HG03521 (cell line): ENCODE results near the gene AMELY.
"Not testable (repeated sequence)": the region's sequence is repeated elsewhere in the genome, so short reads cannot be mapped to it uniquely, and the experiment has no call there.

ENCODE experiments used
- ATAC-seq: cut with Tn5 transposase; IDR thresholded peaks from one replicate; pipeline ENCODE4 v1.9.1; 2021; ENCODE audit warnings: mild to moderate bottlenecking, moderate library complexity; ENCODE audit not compliant: unreplicated experiment

AMELY gene, protein sequence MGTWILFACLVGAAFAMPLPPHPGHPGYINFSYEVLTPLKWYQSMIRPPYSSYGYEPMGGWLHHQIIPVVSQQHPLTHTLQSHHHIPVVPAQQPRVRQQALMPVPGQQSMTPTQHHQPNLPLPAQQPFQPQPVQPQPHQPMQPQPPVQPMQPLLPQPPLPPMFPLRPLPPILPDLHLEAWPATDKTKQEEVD

GRCh38 chrY:6911253-6911881 lies at the start of gene AMELY:
Gene AMELY, minus strand, starts transcription at chrY:6911752. Its CDS starts 39,144 bp downstream, at chrY:6872608.
- no peak for ATAC-seq

GRCh38 chrY:6949947-6950346 lies 38.4 kb upstream of the AMELY start:
- no peak for ATAC-seq

GRCh38 chrY:6948378-6948777 lies 36.8 kb upstream of the AMELY start:
- ATAC-seq: no peak

GRCh38 chrY:6947695-6948094 lies 36.1 kb upstream of the AMELY start:
- ATAC-seq: no peak

DNA sequence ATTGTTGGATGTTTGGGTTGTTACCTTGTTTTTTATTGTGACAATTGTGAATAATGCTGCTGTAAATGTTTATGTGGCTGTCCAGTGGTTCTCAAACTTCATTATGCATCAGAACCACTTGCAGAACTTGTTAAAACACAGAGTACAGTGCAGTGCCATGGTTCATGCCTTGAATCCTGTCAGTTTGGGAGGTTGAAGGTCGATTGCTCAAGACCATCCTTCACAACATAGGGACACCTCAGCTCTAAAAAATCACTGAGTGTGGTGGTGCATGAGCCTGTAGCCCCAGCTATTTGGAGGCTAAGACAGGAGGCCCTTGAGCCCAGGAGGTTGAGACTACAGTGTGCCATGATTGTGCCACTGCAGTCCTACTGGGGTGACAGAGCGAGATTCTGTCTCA lies 23.9 kb upstream of the AMELY start:
- no peak for ATAC-seq

DNA sequence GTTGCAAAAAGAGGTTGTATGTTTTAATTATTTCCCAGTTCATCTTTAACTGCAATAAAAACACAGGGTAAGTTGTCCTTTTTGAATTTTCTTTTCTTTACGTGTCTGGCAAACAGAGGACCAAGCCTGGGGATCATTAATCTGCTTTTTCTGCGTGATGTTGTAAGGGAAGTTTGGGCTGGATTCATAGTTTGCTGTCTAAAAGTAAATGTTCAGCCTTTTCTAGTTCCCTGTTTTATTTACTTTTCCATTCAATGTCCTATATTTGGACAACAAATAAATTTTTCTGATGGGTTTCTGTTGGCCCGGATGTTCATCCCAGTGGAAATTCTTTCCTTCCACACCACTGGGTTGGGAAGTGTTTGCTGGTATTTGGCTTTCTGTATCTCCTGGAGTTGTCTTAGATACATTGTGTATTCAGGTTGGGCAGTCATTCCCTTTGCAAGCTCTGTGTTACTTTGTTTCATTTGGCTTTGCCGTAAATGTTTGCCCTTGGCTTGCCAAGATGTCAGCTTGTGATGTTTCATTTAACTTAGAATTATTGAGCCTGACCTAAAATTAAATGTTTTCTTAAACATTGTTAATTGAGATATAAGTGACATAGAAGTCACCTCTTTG lies 20.3 kb upstream of the AMELY start:
- no peak for ATAC-seq

GRCh38 chrY:6929237-6929636 lies 17.7 kb upstream of the AMELY start:
- no peak for ATAC-seq

GRCh38 chrY:6928265-6928664 lies 16.7 kb upstream of the AMELY start:
- no peak for ATAC-seq

- ATAC-seq: no peak
Observed at GRCh38 chrY:6921061-6921460, 9.5 kb upstream of the AMELY start.

GRCh38 chrY:6913362-6913761 lies 1.8 kb upstream of the AMELY start:
- no peak for ATAC-seq

GRCh38 chrY:6910372-6911252 lies 940 bp downstream of the AMELY start, which contains the start of gene TBL1Y:
Gene TBL1Y, plus strand, starts transcription at chrY:6910697. Its CDS starts 114,388 bp downstream, at chrY:7025085.
- no peak for ATAC-seq

DNA sequence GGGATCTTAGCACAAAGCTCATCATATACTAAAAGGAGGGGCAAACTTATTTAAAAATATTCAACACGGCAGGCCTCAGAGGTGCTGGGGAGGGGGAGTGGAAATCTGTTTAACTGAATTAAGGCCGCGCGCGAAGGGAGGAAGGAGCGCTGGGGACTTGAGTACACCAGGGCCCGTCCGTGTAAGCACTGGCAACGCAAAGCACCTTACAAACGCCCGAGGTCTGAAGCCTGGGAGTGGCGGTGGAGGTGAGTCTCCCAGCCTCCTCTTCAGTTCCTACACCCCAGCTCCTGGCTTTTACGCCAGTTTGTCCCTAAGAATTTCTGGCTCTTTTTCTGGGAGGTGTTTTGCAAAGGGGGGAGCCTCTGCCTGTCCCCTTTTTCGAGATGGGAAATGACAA lies 1.7 kb downstream of the AMELY start:
- no peak for ATAC-seq

- ATAC-seq: no peak
Observed at GRCh38 chrY:6909118-6909521, 2.4 kb downstream of the AMELY start.

- not testable (repeated sequence) for ATAC-seq
Observed at GRCh38 chrY:6908021-6908420, 3.5 kb downstream of the AMELY start.

- no peak for ATAC-seq
Observed at GRCh38 chrY:6907591-6907990, 4.0 kb downstream of the AMELY start.

GRCh38 chrY:6902116-6902515 lies 9.4 kb downstream of the AMELY start:
- not testable (repeated sequence) for ATAC-seq

- ATAC-seq: no peak
Observed at GRCh38 chrY:6895236-6895635, 16.3 kb downstream of the AMELY start.

DNA sequence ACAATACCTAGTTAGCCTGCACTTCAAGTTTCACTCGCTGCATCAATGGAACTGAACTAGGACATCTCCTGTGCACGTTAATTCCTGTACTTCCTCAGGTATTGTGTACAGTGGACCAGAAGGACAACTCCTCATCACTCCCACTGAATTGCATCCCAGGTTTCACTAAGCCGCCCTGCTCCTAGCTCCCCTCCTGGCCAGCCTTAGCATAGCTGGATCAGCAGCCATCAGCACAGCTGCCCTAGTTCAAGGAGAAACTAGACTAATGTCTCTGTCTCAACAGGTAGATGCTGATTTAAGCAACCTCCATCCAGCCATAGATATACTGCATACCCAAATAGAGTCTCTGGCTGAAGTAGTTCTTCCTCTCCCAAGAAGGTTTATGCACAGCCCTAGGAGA lies 17.1 kb downstream of the AMELY start:
- ATAC-seq: no peak

GRCh38 chrY:6849384-6849783 lies 62.2 kb downstream of the AMELY start:
- no peak for ATAC-seq

GRCh38 chrY:6842650-6843049 lies 68.9 kb downstream of the AMELY start:
- not testable (repeated sequence) for ATAC-seq
